ENCODE measurements around the gene ILF2.
A peak's percentile ranks its signal among the peaks of the same experiment; 100 is the strongest.

GRCh38 chr1:153658400-153659174, 12.2 kb downstream of the ILF2 start, which contains the start of gene SNAPIN:
- TF ChIP-seq, protein P1, sequence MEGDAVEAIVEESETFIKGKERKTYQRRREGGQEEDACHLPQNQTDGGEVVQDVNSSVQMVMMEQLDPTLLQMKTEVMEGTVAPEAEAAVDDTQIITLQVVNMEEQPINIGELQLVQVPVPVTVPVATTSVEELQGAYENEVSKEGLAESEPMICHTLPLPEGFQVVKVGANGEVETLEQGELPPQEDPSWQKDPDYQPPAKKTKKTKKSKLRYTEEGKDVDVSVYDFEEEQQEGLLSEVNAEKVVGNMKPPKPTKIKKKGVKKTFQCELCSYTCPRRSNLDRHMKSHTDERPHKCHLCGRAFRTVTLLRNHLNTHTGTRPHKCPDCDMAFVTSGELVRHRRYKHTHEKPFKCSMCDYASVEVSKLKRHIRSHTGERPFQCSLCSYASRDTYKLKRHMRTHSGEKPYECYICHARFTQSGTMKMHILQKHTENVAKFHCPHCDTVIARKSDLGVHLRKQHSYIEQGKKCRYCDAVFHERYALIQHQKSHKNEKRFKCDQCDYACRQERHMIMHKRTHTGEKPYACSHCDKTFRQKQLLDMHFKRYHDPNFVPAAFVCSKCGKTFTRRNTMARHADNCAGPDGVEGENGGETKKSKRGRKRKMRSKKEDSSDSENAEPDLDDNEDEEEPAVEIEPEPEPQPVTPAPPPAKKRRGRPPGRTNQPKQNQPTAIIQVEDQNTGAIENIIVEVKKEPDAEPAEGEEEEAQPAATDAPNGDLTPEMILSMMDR (IDR thresholded peaks at IDR 0.05), result peak; percentile 19; the same call in 1 of the 2 replicates
- no peak for TF ChIP-seq ZFX (IDR thresholded peaks at IDR 0.05; ENCODE audit: borderline replicate concordance)
